ENCODE results near the gene FSTL4. TPM values are rescaled to one million over a fixed set of nuclear protein-coding genes. Genes with fewer than 3 reads are reported as not detected.

FSTL4 gene
- total and polyA plus RNA-seq, 2 donors from 2014 or later: 0.09 to 4.0 TPM

- TF ChIP-seq CTCF (IDR thresholded peaks at IDR 0.05; ENCODE audit: borderline replicate concordance, extremely low read depth, insufficient read depth): no peak
- no peak for FAIRE-seq
- intact Hi-C loops (cut with DNase I): no loop called here
Measured at GRCh38 chr5:133439859-133440258, 172.5 kb downstream of the FSTL4 start.

DNA sequence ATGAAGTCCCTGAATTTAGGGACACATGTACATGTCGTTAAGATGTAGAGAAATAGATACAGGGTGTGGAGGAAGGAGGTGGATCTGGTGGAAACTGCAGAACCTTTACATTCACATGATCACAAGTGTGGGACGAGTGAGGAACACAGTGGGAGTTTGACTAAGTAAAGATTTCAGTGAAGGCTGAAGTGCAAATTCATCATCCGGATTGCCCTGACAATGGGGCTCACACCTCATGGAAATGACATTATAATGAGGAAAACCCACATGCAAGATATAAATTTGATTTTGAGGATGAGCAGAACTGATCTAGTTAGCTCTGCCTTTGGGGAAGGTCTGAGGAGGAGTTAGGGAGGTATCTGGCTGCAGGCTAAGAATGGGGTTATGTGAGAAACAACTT lies 173.9 kb downstream of the FSTL4 start:
- no peak for TF ChIP-seq CTCF (IDR thresholded peaks at IDR 0.05; ENCODE audit: borderline replicate concordance, extremely low read depth, insufficient read depth)
- no peaks in the 10 kb centered on the region for H3K4me1 ChIP-seq (ENCODE audit: control insufficient read depth in 2 of 3, insufficient read depth in 2 of 3, low read depth in 1 of 3, low read length in 3 of 3)
- no peak overlapping the region for H3K4me3 ChIP-seq (ENCODE audit: low read length in 3 of 3)
- no peaks in the 10 kb centered on the region for H3K36me3 ChIP-seq (ENCODE audit: control insufficient read depth in 2 of 3, insufficient read depth in 3 of 3, low read length in 3 of 3)
- H3K9me3 ChIP-seq (ENCODE audit: control insufficient read depth in 2 of 3, insufficient read depth in 1 of 3, low read length in 3 of 3): no peaks in the 10 kb centered on the region
- no peak for FAIRE-seq
- no peak for DNase-seq
- H3K27me3 ChIP-seq (ENCODE audit: control insufficient read depth, insufficient read depth, low read length): no peaks in the 10 kb centered on the region
- H3K9ac ChIP-seq (ENCODE audit: low read length in 3 of 3): no peak overlapping the region
- H3K27ac ChIP-seq (ENCODE audit: low read depth in 2 of 2, low read length in 2 of 2): no peak overlapping the region
- intact Hi-C loops (cut with DNase I): no loop called here

More at GRCh38 chr5:133439859-133440258, 172.5 kb downstream of the FSTL4 start:
- no peaks in the 10 kb centered on the region for H3K36me3 ChIP-seq (ENCODE audit: control insufficient read depth in 2 of 3, insufficient read depth in 3 of 3, low read length in 3 of 3)
- H3K9me3 ChIP-seq (ENCODE audit: control insufficient read depth in 2 of 3, insufficient read depth in 1 of 3, low read length in 3 of 3): no peaks in the 10 kb centered on the region
- no peaks in the 10 kb centered on the region for H3K4me1 ChIP-seq (ENCODE audit: control insufficient read depth in 2 of 3, insufficient read depth in 2 of 3, low read depth in 1 of 3, low read length in 3 of 3)
- H3K27me3 ChIP-seq (ENCODE audit: control insufficient read depth, insufficient read depth, low read length): no peaks in the 10 kb centered on the region
- no peak overlapping the region for H3K27ac ChIP-seq (ENCODE audit: low read depth in 2 of 2, low read length in 2 of 2)
- no peak for DNase-seq
- H3K9ac ChIP-seq (ENCODE audit: low read length in 3 of 3): no peak overlapping the region
- H3K4me3 ChIP-seq (ENCODE audit: low read length in 3 of 3): no peak overlapping the region

DNA sequence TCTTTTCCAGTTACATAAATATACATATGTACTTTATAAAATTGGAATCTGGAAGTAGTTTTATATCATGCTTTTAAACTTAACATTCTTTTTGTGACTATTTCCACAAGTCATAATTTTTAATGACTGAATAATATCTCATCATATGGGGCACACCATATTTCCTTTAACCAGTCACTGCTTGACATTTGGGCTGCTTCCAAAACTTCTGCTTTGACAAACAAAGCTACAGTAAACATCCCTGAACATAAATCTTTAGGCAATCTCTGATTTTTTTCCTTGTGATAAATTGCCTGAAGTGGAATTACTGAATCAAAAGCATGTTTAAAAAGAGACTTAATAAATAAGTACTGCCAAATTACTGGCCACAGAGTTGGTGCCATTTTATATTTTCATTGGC lies 178.0 kb downstream of the FSTL4 start:
- no peaks in the 10 kb centered on the region for H3K4me1 ChIP-seq (ENCODE audit: control insufficient read depth in 2 of 3, insufficient read depth in 2 of 3, low read depth in 1 of 3, low read length in 3 of 3)
- H3K9me3 ChIP-seq (ENCODE audit: control insufficient read depth in 2 of 3, insufficient read depth in 1 of 3, low read length in 3 of 3): no peaks in the 10 kb centered on the region
- TF ChIP-seq CTCF (IDR thresholded peaks at IDR 0.05; ENCODE audit: borderline replicate concordance, extremely low read depth, insufficient read depth): no peak
- no peak overlapping the region for H3K9ac ChIP-seq (ENCODE audit: low read length in 3 of 3)
- H3K27me3 ChIP-seq (ENCODE audit: control insufficient read depth, insufficient read depth, low read length): no peaks in the 10 kb centered on the region
- peak in 1 of 5 donors; percentile 46 for DNase-seq
- no peak for FAIRE-seq
- no peaks in the 10 kb centered on the region for H3K36me3 ChIP-seq (ENCODE audit: control insufficient read depth in 2 of 3, insufficient read depth in 3 of 3, low read length in 3 of 3)
- H3K27ac ChIP-seq (ENCODE audit: low read depth in 2 of 2, low read length in 2 of 2): no peak overlapping the region
- intact Hi-C loops (cut with DNase I): no loop called here
- no peak overlapping the region for H3K4me3 ChIP-seq (ENCODE audit: low read length in 3 of 3)

DNA sequence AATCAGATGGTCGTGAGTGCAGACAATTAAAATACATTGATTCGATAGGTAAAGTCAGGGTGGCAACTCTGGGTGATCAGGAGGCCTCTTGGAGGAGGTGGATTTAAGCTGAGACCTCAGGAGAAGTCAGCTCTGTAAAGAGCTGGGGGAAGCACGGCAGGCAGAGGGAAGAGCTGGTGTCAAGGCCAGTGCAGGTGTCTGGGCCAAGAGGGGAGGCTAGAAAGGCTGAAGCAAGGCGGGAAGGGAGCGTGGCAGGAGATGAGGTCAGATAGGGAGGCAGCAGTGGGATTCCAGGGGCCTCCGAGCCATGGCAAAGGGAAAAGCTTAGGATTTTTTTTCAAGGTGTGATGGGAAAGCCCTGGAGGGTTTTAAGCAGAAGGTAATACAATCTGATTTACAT lies 178.7 kb downstream of the FSTL4 start:
- no peak for TF ChIP-seq CTCF (IDR thresholded peaks at IDR 0.05; ENCODE audit: borderline replicate concordance, extremely low read depth, insufficient read depth)
- peak in 1 of 5 donors; percentile 16 for DNase-seq
- H3K4me1 ChIP-seq (ENCODE audit: control insufficient read depth in 2 of 3, insufficient read depth in 2 of 3, low read depth in 1 of 3, low read length in 3 of 3): no peaks in the 10 kb centered on the region
- H3K4me3 ChIP-seq (ENCODE audit: low read length in 3 of 3): no peak overlapping the region
- no peaks in the 10 kb centered on the region for H3K36me3 ChIP-seq (ENCODE audit: control insufficient read depth in 2 of 3, insufficient read depth in 3 of 3, low read length in 3 of 3)
- no peaks in the 10 kb centered on the region for H3K9me3 ChIP-seq (ENCODE audit: control insufficient read depth in 2 of 3, insufficient read depth in 1 of 3, low read length in 3 of 3)
- no peak overlapping the region for H3K27ac ChIP-seq (ENCODE audit: low read depth in 2 of 2, low read length in 2 of 2)
- FAIRE-seq: no peak
- no peaks in the 10 kb centered on the region for H3K27me3 ChIP-seq (ENCODE audit: control insufficient read depth, insufficient read depth, low read length)
- intact Hi-C loops (cut with DNase I): no loop called here
- H3K9ac ChIP-seq (ENCODE audit: low read length in 3 of 3): no peak overlapping the region
